ENCODE results near the gene ANKRD49.

The ANKRD49 gene

GRCh38 chr11:94545264-94546161 is 51.7 kb downstream of the ANKRD49 start:
- DNase-seq = peak in 2 of 14 donors; percentile 35 to 63

- DNase-seq = peak in 1 of 14 donors; percentile 63
Observed at GRCh38 chr11:94546162-94546470, 52.3 kb downstream of the ANKRD49 start.

- peak in 1 of 14 donors; percentile 32 for DNase-seq
Observed at GRCh38 chr11:94546886-94547285, 53.1 kb downstream of the ANKRD49 start.

- DNase-seq = peak in 1 of 14 donors; percentile 5
Observed at GRCh38 chr11:94549146-94549545, 55.4 kb downstream of the ANKRD49 start.
